ENCODE data around the gene SLC2A9. TPM values are rescaled to one million over a fixed set of nuclear protein-coding genes. Genes with fewer than 3 reads are reported as not detected.

SLC2A9 gene
- total and polyA plus RNA-seq, 2 of the 13 experiments (the other 11 are each of a cell fraction or from before 2014, with no cell fraction given): 36.2 to 42.3 TPM

- TF ChIP-seq PITX1 (CRISPR knock-in tag; IDR thresholded peaks at IDR 0.05) (no peak; the same call in 1 of the 2 replicates), ZNF274 (CRISPR knock-in tag; IDR thresholded peaks at IDR 0.05) (0 out of 2 replicates have a peak, but pooled peaks have one; percentile 16), ZNF142 (CRISPR knock-in tag; IDR thresholded peaks at IDR 0.05) (no peak), ZNF564 (CRISPR knock-in tag; IDR thresholded peaks at IDR 0.05) (peak; percentile 62; the same call in 1 of the 2 replicates), ZNF264 (CRISPR knock-in tag; IDR thresholded peaks at IDR 0.05) (no peak), XRCC5 (optimal IDR thresholded peaks at IDR 0.05; ENCODE audit: low read length) (no peak), BRD4 (CRISPR knock-in tag; IDR thresholded peaks at IDR 0.05) (no peak), FUBP1 (CRISPR knock-in tag; IDR thresholded peaks at IDR 0.05; ENCODE audit: borderline replicate concordance) (no peak), ZNF547 (CRISPR knock-in tag; IDR thresholded peaks at IDR 0.05) (peak; percentile 24; the same call in 1 of the 2 replicates), ZSCAN5A (CRISPR knock-in tag; IDR thresholded peaks at IDR 0.05; ENCODE audit: borderline replicate concordance) (no peak), ZBTB46 (CRISPR knock-in tag; IDR thresholded peaks at IDR 0.05; ENCODE audit: borderline replicate concordance) (no peak), ZNF576 (CRISPR knock-in tag; IDR thresholded peaks at IDR 0.05) (no peak), HMGA1 (CRISPR knock-in tag; conservative IDR thresholded peaks at IDR 0.05) (no peak), ZNF143 (CRISPR knock-in tag; IDR thresholded peaks at IDR 0.05) (no peak), KMT2A (CRISPR knock-in tag; IDR thresholded peaks at IDR 0.05) (no peak; the same call in 1 of the 2 replicates), ETS1 (CRISPR knock-in tag; IDR thresholded peaks at IDR 0.05) (no peak)
Measured at GRCh38 chr4:10020871-10021652, at the start of gene SLC2A9 (continued).

All from HepG2 (cell line).